A549 treated with DMSO at 1 μM for 4 hours (cell line): ENCODE measurements around the gene ZNF891. TPM values are rescaled to one million over a fixed set of nuclear protein-coding genes. Genes with fewer than 3 reads are reported as not detected.

ENCODE experiments used
- total RNA-seq: library from RNA; stranded (reverse); fragments of 200-300 nt; extraction: Qiagen RNA extraction; gene quantifications from 5 replicates; pipeline ENCODE4 v1.2.3, GENCODE V29; 2022; ENCODE audit warnings: low read depth

The ZNF891 gene
- total RNA-seq, result 0.32 to 0.55 TPM (median 0.47 TPM) in 5 replicates

DNA sequence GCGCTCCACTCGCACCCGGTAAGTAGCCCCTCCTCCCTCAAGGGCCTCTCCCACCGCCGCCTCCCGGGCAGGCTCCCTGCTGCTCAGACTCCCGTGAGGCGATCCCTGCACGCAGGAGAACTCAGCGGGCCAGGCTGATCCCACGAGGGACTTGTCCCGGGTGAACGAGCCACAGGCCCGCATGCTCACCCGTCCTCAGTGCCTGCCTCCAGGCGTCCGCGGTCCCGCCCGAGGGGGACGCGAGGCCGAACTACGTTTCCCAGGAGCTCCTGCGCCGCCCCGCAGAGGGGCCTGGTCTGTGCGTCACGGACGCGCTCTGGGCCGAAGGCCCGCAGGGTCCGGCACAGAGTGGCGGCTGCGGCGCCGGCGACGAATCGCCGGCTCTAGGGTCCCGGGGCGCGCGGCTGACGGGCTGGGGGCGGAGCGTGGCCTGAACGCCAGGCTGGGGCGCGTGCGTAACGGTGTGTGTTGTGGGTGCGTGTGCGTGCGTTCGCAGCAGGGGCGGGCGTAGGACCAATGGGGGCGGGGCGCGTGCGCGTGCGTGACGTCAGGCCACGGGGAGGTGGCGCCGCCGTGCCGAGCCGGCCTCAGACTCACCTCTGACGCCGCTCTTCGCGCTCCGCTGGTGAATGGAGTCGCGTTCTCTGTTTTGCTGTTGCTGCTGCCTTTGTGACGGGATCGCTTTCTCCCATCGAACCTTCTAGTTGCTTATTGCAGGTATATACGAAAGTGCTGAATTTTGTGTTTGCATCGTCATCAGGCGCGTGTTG lies at the start of gene ZNF891, which contains the start of gene ZNF10:
ZNF891 (minus strand) TSS at position 237 of the 770 bp plus-strand sequence. CDS start 8,356 bp downstream, outside the sequence.
ZNF10 (plus strand) TSS at position 590 of the 770 bp plus-strand sequence. CDS start 13,866 bp downstream, outside the sequence.

DNA sequence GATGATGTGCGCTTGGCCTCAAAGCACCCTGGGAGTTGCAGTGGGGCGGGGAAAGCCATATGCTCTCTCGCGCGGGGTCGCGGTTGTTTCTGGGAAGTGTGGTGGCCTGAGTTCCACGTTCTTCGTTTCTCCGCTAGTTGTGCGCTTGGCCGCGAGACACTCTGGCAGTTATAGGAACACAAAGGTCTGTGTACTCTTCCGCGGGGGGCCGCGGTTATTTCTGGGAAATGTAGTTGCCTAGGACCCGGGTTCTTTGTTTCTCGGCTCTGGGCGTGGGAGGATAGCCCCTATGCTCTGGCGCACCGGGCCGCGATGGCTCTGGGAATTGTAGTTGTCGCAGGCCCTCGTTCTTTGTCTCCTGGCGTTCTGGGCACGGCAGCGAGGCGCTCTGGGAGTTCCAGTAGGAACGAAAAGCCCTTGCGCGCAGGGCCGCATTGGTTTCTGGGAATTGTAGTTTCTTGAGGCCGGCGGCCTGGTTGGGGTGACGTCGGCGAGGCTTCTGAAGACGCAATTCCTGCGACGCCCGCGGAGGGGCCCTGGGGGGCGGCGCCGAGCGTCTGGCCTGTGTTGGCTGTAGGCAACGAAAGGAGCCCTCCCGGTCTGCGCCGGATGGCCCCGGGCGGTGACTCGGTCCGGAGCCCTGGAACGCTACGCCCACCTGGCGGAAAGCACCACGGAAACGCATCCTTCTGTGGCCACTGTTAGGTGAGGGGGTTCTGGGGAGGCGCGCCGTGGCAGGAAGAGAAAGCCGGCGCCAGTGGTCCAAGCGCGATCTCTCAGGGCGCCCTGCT lies 49.5 kb downstream of the ZNF891 start, which contains the start of gene ZNF140:
ZNF140 (plus strand) TSS at position 556 of the 791 bp plus-strand sequence. CDS start 398 bp downstream, outside the sequence.

Other genes starting within 250 kb of the ZNF891 start
- gene CHFR, start 242.7 kb downstream of the ZNF891 start, total RNA-seq, result 18.7 to 23.6 TPM (median 22.3 TPM) in 5 replicates
- 3.4 to 5.0 TPM (median 3.9 TPM) in 5 replicates for gene ZNF605, start 174.0 kb downstream of the ZNF891 start, total RNA-seq
- 7.4 to 12.0 TPM (median 7.9 TPM) in 5 replicates for gene ZNF26, start 143.9 kb downstream of the ZNF891 start, total RNA-seq
- gene ZNF84, start 92.8 kb downstream of the ZNF891 start, total RNA-seq, result 12.1 to 14.2 TPM (median 13.2 TPM) in 5 replicates
- 9.0 to 11.3 TPM (median 10.0 TPM) in 5 replicates for gene ZNF140, start 49.4 kb downstream of the ZNF891 start, total RNA-seq
- 0.85 to 2.8 TPM (median 1.4 TPM) in 5 replicates for gene ZNF10, start 353 bp upstream of the ZNF891 start, total RNA-seq
- gene ZNF268, start 51.2 kb upstream of the ZNF891 start, total RNA-seq, result 11.4 to 18.0 TPM (median 11.9 TPM) in 5 replicates
- gene ANHX, start 105.6 kb upstream of the ZNF891 start, total RNA-seq, result not detected in 5 replicates